Erythroblast (primary cell): ENCODE results near the gene GABRB1.

Experiments used
- DNase-seq, 2 experiments: peaks; one replicate each; lab custom pipeline; 2025; lab: John Stamatoyannopoulos, UW
- GATA1 ChIP-seq: IDR thresholded peaks from 2 replicates; pipeline ENCODE4 v1.6.1; 2011; ENCODE audit warnings: low read depth, mild to moderate bottlenecking, control low read depth, low read length, moderate library complexity
- POLR2A ChIP-seq: IDR thresholded peaks from 2 replicates; pipeline ENCODE4 v1.6.1; 2011; ENCODE audit warnings: mild to moderate bottlenecking, low read length

GABRB1 gene

GRCh38 chr4:47061435-47061834 is 30.1 kb downstream of the GABRB1 start:
- no peak for DNase-seq

GRCh38 chr4:47065051-47065481 is 33.7 kb downstream of the GABRB1 start:
- no peak for TF ChIP-seq POLR2A
- no peak for TF ChIP-seq GATA1
- DNase-seq, result no peak

More at GRCh38 chr4:47061435-47061834, 30.1 kb downstream of the GABRB1 start:
- TF ChIP-seq GATA1 (no peak), POLR2A (no peak)

GRCh38 chr4:47068986-47069385 is 37.6 kb downstream of the GABRB1 start:
- DNase-seq, result no peak
- TF ChIP-seq GATA1 (no peak), POLR2A (no peak)

- no peak for DNase-seq
Observed at GRCh38 chr4:47071901-47072341, 40.6 kb downstream of the GABRB1 start.

GRCh38 chr4:47073647-47074046 is 42.3 kb downstream of the GABRB1 start:
- no peak for TF ChIP-seq GATA1
- TF ChIP-seq POLR2A, result no peak
- no peak for DNase-seq

More at GRCh38 chr4:47071901-47072341, 40.6 kb downstream of the GABRB1 start:
- TF ChIP-seq GATA1, result no peak
- no peak for TF ChIP-seq POLR2A

- no peak for DNase-seq
- TF ChIP-seq GATA1 (no peak), POLR2A (no peak)
Observed at GRCh38 chr4:47074816-47075215, 43.4 kb downstream of the GABRB1 start.

GRCh38 chr4:47075262-47075661 is 43.9 kb downstream of the GABRB1 start:
- TF ChIP-seq POLR2A (no peak), GATA1 (no peak)
- DNase-seq, result no peak

- DNase-seq, result no peak
- TF ChIP-seq GATA1 (no peak), POLR2A (no peak)
Observed at GRCh38 chr4:47075919-47076318, 44.6 kb downstream of the GABRB1 start.

GRCh38 chr4:47084111-47084510 is 52.7 kb downstream of the GABRB1 start:
- no peak for DNase-seq
- TF ChIP-seq GATA1 (no peak), POLR2A (no peak)

GRCh38 chr4:47084795-47085194 is 53.4 kb downstream of the GABRB1 start:
- DNase-seq, result no peak
- TF ChIP-seq GATA1, result no peak
- no peak for TF ChIP-seq POLR2A

- TF ChIP-seq GATA1, result no peak
- no peak for TF ChIP-seq POLR2A
- no peak for DNase-seq
Observed at GRCh38 chr4:47088298-47088697, 56.9 kb downstream of the GABRB1 start.

GRCh38 chr4:47095884-47096283 is 64.5 kb downstream of the GABRB1 start:
- DNase-seq, result no peak
- no peak for TF ChIP-seq POLR2A
- TF ChIP-seq GATA1, result no peak

- TF ChIP-seq POLR2A (no peak), GATA1 (no peak)
- no peak for DNase-seq
Observed at GRCh38 chr4:47101453-47101852, 70.1 kb downstream of the GABRB1 start.

GRCh38 chr4:47104986-47105385 is 73.6 kb downstream of the GABRB1 start:
- no peak for DNase-seq
- TF ChIP-seq GATA1, result no peak

- DNase-seq, result no peak
Observed at GRCh38 chr4:47106561-47106960, 75.2 kb downstream of the GABRB1 start.

More at GRCh38 chr4:47106561-47106960, 75.2 kb downstream of the GABRB1 start:
- no peak for TF ChIP-seq POLR2A
- no peak for TF ChIP-seq GATA1
